ENCODE results near the gene STX7. TPM values are rescaled to one million over a fixed set of nuclear protein-coding genes. Genes with fewer than 3 reads are reported as not detected.

The STX7 gene
- total and polyA plus RNA-seq, 12 donors = 4.5 to 61.7 (median 37.6) TPM

DNA sequence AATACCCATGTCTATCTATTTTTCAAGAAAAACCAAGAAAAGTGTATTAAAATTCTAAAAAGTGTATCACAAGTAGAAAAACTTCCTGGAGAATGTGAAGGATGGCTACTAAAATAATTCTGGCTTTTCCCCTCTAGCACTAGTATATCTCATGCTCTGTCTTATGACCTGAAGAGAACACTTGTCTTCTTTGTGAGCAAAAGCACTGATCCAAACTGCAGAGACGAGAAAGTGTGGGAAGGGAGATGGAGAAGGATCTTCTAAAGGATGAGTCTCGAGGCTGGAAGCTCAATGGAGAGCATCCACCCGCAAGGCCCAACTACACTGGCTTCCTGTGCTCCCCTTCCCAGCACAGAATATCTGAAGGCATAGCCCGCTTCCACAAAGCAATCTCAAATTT lies 23.5 kb downstream of the STX7 start:
- peaks cover 5 to 23% of the 10 kb centered on the region in 2 donors for H3K4me1 ChIP-seq (replicated peaks in 1 of 2)
- WGBS, 4 donors = 85 to 97% (median 94%) methylated on average over 4 of the region's 4 CpGs

GRCh38 chr6:132487762-132488161 lies 25.2 kb downstream of the STX7 start:
- Histone ChIP-seq H3K4me1 (replicated peaks in 1 of 2) (peaks cover 5 to 33% of the 10 kb centered on the region in 2 donors), H3K27ac (no peak overlapping the region), H3K27me3 (no peaks in the 10 kb centered on the region), H3K4me3 (no peak overlapping the region), H3K36me3 (replicated peaks in 1 of 2) (no peaks in the 10 kb centered on the region), H3K9me3 (replicated peaks in 1 of 3) (no peaks in the 10 kb centered on the region)
- intact Hi-C loops (cut with DNase I) = no loop called here
- TF ChIP-seq, protein P1, sequence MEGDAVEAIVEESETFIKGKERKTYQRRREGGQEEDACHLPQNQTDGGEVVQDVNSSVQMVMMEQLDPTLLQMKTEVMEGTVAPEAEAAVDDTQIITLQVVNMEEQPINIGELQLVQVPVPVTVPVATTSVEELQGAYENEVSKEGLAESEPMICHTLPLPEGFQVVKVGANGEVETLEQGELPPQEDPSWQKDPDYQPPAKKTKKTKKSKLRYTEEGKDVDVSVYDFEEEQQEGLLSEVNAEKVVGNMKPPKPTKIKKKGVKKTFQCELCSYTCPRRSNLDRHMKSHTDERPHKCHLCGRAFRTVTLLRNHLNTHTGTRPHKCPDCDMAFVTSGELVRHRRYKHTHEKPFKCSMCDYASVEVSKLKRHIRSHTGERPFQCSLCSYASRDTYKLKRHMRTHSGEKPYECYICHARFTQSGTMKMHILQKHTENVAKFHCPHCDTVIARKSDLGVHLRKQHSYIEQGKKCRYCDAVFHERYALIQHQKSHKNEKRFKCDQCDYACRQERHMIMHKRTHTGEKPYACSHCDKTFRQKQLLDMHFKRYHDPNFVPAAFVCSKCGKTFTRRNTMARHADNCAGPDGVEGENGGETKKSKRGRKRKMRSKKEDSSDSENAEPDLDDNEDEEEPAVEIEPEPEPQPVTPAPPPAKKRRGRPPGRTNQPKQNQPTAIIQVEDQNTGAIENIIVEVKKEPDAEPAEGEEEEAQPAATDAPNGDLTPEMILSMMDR (IDR thresholded peaks at IDR 0.05) = no peak
- no peak for TF ChIP-seq POLR2A (IDR thresholded peaks at IDR 0.05)
- DNase-seq = no peak
- 84 to 92% (median 89%) methylated on average over 4 of the region's 4 CpGs for WGBS, 4 donors

More for the DNA sequence above, 23.5 kb downstream of the STX7 start:
- peak overlapping the region in 2 of 5 donors; percentile 69 for H3K27ac ChIP-seq
- no peaks in the 10 kb centered on the region for H3K27me3 ChIP-seq
- intact Hi-C loops (cut with DNase I) = no loop called here
- H3K4me3 ChIP-seq = no peak overlapping the region
- DNase-seq = no peak
- TF ChIP-seq POLR2A (IDR thresholded peaks at IDR 0.05) = no peak
- H3K36me3 ChIP-seq (replicated peaks in 1 of 2) = no peaks in the 10 kb centered on the region
- no peaks in the 10 kb centered on the region for H3K9me3 ChIP-seq (replicated peaks in 1 of 3)

DNA sequence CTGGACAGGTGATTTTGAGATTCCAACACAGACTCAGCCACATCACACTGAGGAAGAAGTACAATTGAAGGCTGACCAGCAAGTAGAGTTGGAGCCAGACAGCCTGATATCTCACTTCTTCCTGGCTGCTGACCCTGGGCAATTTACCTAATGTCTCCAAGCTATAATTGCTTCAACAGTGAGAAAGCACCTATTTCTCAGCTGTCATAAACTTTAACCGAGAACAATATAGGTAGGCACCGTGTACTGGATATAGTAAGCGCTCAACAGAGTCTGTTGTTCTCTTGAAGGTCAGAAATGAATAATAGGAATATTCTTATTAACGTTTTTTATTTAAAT lies 28.3 kb downstream of the STX7 start:
- DNase-seq = no peak
- H3K4me1 ChIP-seq (replicated peaks in 1 of 2) = peaks cover 0 to 12% of the 10 kb centered on the region in 2 donors
- intact Hi-C loops (cut with DNase I) = loop anchor here (5.0 kb wide), 2 partner anchors 182 to 202 kb away; no protein-coding TSS in a partner anchor
- no peaks in the 10 kb centered on the region for H3K27me3 ChIP-seq
- no peaks in the 10 kb centered on the region for H3K36me3 ChIP-seq (replicated peaks in 1 of 2)
- 75 to 82% (median 79%) methylated on average over 4 of the region's 4 CpGs for WGBS, 4 donors
- no peaks in the 10 kb centered on the region for H3K9me3 ChIP-seq (replicated peaks in 1 of 3)
- H3K27ac ChIP-seq = no peak overlapping the region
- H3K4me3 ChIP-seq = no peak overlapping the region
- TF ChIP-seq, protein P1 (IDR thresholded peaks at IDR 0.05) = no peak
- no peak for TF ChIP-seq POLR2A (IDR thresholded peaks at IDR 0.05)

GRCh38 chr6:132483779-132484679 lies 28.9 kb downstream of the STX7 start:
- Histone ChIP-seq H3K4me1 (replicated peaks in 1 of 2) (peaks cover 0 to 10% of the 10 kb centered on the region in 2 donors), H3K4me3 (no peak overlapping the region), H3K27ac (no peak overlapping the region), H3K9me3 (replicated peaks in 1 of 3) (no peaks in the 10 kb centered on the region), H3K36me3 (replicated peaks in 1 of 2) (no peaks in the 10 kb centered on the region), H3K27me3 (no peaks in the 10 kb centered on the region)
- peak; percentile 28 to 68 (median 46) for DNase-seq
- WGBS, 4 donors = 18 to 28% (median 23%) methylated on average over 9 of the region's 9 CpGs
- intact Hi-C loops (cut with DNase I) = loop anchor here (5.0 kb wide), 2 partner anchors 182 to 202 kb away; no protein-coding TSS in a partner anchor
- TF ChIP-seq POLR2A (IDR thresholded peaks at IDR 0.05) = no peak
- TF ChIP-seq, protein P1 (IDR thresholded peaks at IDR 0.05) = peak; percentile 73 to 89 (median 84)
